Measurements from ENCODE around the gene SYNGAP1. TPM values are rescaled to one million over a fixed set of nuclear protein-coding genes. Genes with fewer than 3 reads are reported as not detected.

Gene SYNGAP1
- total and polyA plus RNA-seq, 4 donors: 0.32 to 1.8 (median 1.1) TPM

DNA sequence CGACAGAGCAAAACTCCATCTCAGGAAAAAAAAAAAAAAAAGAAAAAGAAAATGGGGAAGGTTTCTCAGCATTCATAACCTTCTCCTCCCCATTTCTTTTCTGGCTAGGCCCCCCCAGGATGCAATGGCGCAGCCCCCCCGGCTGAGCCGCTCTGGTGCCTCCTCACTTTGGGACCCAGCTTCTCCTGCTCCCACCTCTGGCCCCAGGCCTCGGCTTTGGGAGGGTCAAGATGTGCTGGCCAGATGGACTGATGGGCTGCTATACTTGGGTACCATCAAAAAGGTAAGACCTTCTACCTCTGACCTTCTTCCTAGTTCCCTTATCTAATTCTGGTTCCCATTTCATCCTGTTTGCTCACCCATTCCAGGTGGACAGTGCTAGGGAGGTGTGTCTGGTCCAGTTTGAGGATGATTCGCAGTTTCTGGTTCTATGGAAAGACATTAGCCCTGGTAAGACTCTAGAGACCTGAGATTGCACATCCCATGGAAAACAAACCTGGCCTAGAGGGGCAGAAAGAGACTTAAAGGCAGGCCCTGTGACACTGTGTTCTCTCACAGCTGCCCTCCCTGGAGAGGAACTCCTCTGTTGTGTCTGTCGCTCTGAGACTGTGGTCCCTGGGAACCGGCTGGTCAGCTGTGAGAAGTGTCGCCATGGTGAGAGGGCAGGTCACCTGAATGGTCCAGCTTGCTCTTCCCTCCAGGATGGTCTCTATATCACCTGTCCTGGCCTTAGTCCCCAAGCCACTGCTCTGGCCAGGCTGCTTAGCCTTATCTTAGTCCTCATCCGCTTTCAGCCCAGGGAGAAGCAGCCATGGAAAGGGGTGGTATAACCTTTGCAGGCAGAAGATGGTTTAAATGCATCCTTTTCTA is 7.5 kb upstream of the SYNGAP1 start:
- Histone ChIP-seq H3K27ac (ENCODE audit: low read depth in 1 of 2, low read length in 2 of 2) (no peak overlapping the region), H3K4me3 (ENCODE audit: low read depth in 1 of 3, low read length in 3 of 3) (no peak overlapping the region), H3K9ac (ENCODE audit: low read depth in 1 of 2, low read length in 2 of 2) (no peak overlapping the region)

More for the DNA sequence above, 7.5 kb upstream of the SYNGAP1 start:
- Histone ChIP-seq H3K4me1 (ENCODE audit: control insufficient read depth in 4 of 4, insufficient read depth in 4 of 4, low read length in 3 of 4) (peaks cover 12 to 36% (median 27%) of the 10 kb centered on the region in 4 donors), H3K27me3 (ENCODE audit: control insufficient read depth in 4 of 4, insufficient read depth in 4 of 4, low read length in 3 of 4) (no peaks in the 10 kb centered on the region), H3K36me3 (ENCODE audit: control insufficient read depth in 4 of 4, insufficient read depth in 3 of 4, low read depth in 1 of 4, low read length in 3 of 4) (peaks cover 8 to 31% (median 19%) of the 10 kb centered on the region in 4 donors), H3K9me3 (ENCODE audit: control insufficient read depth in 4 of 4, low read length in 3 of 4) (no peaks in the 10 kb centered on the region)
- WGBS: 93% methylated on average over 10 of the region's 10 CpGs
- TF ChIP-seq TAF1 (conservative IDR thresholded peaks at IDR 0.05) (no peak), GABPA (IDR thresholded peaks at IDR 0.05 in 1 of 2, conservative IDR thresholded peaks at IDR 0.05 in 1 of 2) (no peak), JUND (IDR thresholded peaks at IDR 0.05) (no peak), HNF4A (conservative IDR thresholded peaks at IDR 0.05) (no peak), FOXA2 (IDR thresholded peaks at IDR 0.05) (no peak), RAD21 (IDR thresholded peaks at IDR 0.05) (no peak), EGR1 (IDR thresholded peaks at IDR 0.05; ENCODE audit: low read depth in 2 of 2) (no peak), HNF4G (IDR thresholded peaks at IDR 0.05) (no peak), REST (IDR thresholded peaks at IDR 0.05) (no peak), YY1 (IDR thresholded peaks at IDR 0.05) (no peak)
- TF ChIP-seq, protein P1, sequence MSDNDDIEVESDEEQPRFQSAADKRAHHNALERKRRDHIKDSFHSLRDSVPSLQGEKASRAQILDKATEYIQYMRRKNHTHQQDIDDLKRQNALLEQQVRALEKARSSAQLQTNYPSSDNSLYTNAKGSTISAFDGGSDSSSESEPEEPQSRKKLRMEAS (IDR thresholded peaks at IDR 0.05): no peak
- TF ChIP-seq, protein P2, sequence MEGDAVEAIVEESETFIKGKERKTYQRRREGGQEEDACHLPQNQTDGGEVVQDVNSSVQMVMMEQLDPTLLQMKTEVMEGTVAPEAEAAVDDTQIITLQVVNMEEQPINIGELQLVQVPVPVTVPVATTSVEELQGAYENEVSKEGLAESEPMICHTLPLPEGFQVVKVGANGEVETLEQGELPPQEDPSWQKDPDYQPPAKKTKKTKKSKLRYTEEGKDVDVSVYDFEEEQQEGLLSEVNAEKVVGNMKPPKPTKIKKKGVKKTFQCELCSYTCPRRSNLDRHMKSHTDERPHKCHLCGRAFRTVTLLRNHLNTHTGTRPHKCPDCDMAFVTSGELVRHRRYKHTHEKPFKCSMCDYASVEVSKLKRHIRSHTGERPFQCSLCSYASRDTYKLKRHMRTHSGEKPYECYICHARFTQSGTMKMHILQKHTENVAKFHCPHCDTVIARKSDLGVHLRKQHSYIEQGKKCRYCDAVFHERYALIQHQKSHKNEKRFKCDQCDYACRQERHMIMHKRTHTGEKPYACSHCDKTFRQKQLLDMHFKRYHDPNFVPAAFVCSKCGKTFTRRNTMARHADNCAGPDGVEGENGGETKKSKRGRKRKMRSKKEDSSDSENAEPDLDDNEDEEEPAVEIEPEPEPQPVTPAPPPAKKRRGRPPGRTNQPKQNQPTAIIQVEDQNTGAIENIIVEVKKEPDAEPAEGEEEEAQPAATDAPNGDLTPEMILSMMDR (IDR thresholded peaks at IDR 0.05; ENCODE audit: low read depth, low read length, missing input control): no peak
- DNase-seq (ENCODE audit: low spot score): no peak

Measured in liver (tissue), 9 donors.